ENCODE data around the gene ZNF800.
A peak's percentile ranks its signal among the peaks of the same experiment; 100 is the strongest.

ZNF800 gene

GRCh38 chr7:127390817-127391590 lies 1.5 kb downstream of the ZNF800 start:
- H3K4me3 ChIP-seq (ENCODE audit: low read length): peak overlapping the region; percentile 98
- peaks cover 9% of the 10 kb centered on the region for H3F3A ChIP-seq (ENCODE audit: insufficient read depth, low read length)
- peaks cover 64% of the 10 kb centered on the region for H3K79me2 ChIP-seq (ENCODE audit: low read length)
- H2AFZ ChIP-seq (ENCODE audit: low read length): peak overlapping the region; percentile 28; the same call in 1 of the 2 replicates
- peaks cover 17% of the 10 kb centered on the region for H3K4me1 ChIP-seq (ENCODE audit: low read length)
- H3K9me2 ChIP-seq (replicated peaks; ENCODE audit: insufficient read depth, low read length): no peaks in the 10 kb centered on the region
- H3K27ac ChIP-seq (ENCODE audit: low read length): peak overlapping the region; percentile 91; the same call in 1 of the 2 replicates
- no peaks in the 10 kb centered on the region for H3K27me3 ChIP-seq (replicated peaks; ENCODE audit: insufficient read depth, low read length)
- H4K20me1 ChIP-seq (ENCODE audit: insufficient read depth, low read length): peaks cover 4% of the 10 kb centered on the region; the same call in 1 of the 2 replicates
- peak; percentile 17 for DNase-seq
- TF ChIP-seq EZH2 (optimal IDR thresholded peaks at IDR 0.05; ENCODE audit: low read depth, low read length): no peak
- TF ChIP-seq, protein P1, sequence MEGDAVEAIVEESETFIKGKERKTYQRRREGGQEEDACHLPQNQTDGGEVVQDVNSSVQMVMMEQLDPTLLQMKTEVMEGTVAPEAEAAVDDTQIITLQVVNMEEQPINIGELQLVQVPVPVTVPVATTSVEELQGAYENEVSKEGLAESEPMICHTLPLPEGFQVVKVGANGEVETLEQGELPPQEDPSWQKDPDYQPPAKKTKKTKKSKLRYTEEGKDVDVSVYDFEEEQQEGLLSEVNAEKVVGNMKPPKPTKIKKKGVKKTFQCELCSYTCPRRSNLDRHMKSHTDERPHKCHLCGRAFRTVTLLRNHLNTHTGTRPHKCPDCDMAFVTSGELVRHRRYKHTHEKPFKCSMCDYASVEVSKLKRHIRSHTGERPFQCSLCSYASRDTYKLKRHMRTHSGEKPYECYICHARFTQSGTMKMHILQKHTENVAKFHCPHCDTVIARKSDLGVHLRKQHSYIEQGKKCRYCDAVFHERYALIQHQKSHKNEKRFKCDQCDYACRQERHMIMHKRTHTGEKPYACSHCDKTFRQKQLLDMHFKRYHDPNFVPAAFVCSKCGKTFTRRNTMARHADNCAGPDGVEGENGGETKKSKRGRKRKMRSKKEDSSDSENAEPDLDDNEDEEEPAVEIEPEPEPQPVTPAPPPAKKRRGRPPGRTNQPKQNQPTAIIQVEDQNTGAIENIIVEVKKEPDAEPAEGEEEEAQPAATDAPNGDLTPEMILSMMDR (IDR thresholded peaks at IDR 0.05; ENCODE audit: low read length): no peak
- TF ChIP-seq EZH2phosphoT487 (IDR thresholded peaks at IDR 0.05; ENCODE audit: low read length): no peak
- H3K9me3 ChIP-seq (replicated peaks; ENCODE audit: insufficient read depth, low read length): no peaks in the 10 kb centered on the region
- peaks cover 3% of the 10 kb centered on the region; the same call in 1 of the 2 replicates for H3K36me3 ChIP-seq (replicated peaks; ENCODE audit: insufficient read depth, low read length)
- H3K4me2 ChIP-seq (ENCODE audit: low read depth, low read length): peak overlapping the region; percentile 92
- H3K9ac ChIP-seq (ENCODE audit: low read length): peak overlapping the region; percentile 98

DNA sequence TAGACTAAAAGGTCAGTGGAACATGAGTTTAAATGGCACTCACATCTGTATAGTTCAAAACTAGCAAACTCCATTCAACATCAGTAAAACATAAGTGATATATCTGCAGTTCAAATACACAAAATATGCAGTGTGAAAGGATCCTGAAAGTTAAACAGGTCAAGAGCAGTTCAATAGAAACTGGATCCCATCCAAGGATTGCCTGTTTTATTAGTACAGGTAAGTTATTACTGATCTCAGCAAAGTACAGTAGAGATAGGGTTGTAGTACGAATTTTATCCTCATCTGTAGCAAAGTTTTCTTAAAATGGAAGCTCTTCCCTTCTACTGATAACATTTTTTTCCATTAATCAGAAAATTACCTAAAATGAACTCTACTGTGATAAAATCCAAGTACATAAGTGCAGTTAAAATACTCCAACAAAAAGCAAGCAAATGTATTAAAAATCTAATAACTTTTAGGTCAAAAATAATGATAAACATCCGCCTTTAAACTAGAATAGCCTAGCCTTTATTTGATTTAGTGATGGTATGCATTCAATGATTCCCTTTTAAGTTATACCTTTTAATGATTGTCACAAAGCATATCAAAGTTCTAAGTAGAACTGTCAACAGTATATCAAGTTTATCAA lies 2.2 kb downstream of the ZNF800 start:
- DNase-seq: no peak
- H3K9me2 ChIP-seq (replicated peaks; ENCODE audit: insufficient read depth, low read length): no peaks in the 10 kb centered on the region
- peaks cover 16% of the 10 kb centered on the region for H3K4me1 ChIP-seq (ENCODE audit: low read length)
- no peaks in the 10 kb centered on the region for H3K27me3 ChIP-seq (replicated peaks; ENCODE audit: insufficient read depth, low read length)
- H3K79me2 ChIP-seq (ENCODE audit: low read length): peaks cover 69% of the 10 kb centered on the region
- H3K4me3 ChIP-seq (ENCODE audit: low read length): no peak overlapping the region
- H3F3A ChIP-seq (ENCODE audit: insufficient read depth, low read length): peaks cover 9% of the 10 kb centered on the region
- peaks cover 4% of the 10 kb centered on the region; the same call in 1 of the 2 replicates for H4K20me1 ChIP-seq (ENCODE audit: insufficient read depth, low read length)
- no peak overlapping the region for H3K27ac ChIP-seq (ENCODE audit: low read length)
- peaks cover 3% of the 10 kb centered on the region; the same call in 1 of the 2 replicates for H3K36me3 ChIP-seq (replicated peaks; ENCODE audit: insufficient read depth, low read length)
- TF ChIP-seq, protein P1 (IDR thresholded peaks at IDR 0.05; ENCODE audit: low read length): no peak
- no peak for TF ChIP-seq EZH2 (optimal IDR thresholded peaks at IDR 0.05; ENCODE audit: low read depth, low read length)
- TF ChIP-seq EZH2phosphoT487 (IDR thresholded peaks at IDR 0.05; ENCODE audit: low read length): no peak
- H3K4me2 ChIP-seq (ENCODE audit: low read depth, low read length): peak overlapping the region; percentile 92; the same call in 1 of the 2 replicates
- H3K9me3 ChIP-seq (replicated peaks; ENCODE audit: insufficient read depth, low read length): no peaks in the 10 kb centered on the region
- no peak overlapping the region for H2AFZ ChIP-seq (ENCODE audit: low read length)
- no peak overlapping the region for H3K9ac ChIP-seq (ENCODE audit: low read length)

GRCh38 chr7:127389321-127389720 lies 3.2 kb downstream of the ZNF800 start:
- Histone ChIP-seq H3K79me2 (ENCODE audit: low read length) (peaks cover 79% of the 10 kb centered on the region), H3K36me3 (replicated peaks; ENCODE audit: insufficient read depth, low read length) (peaks cover 3% of the 10 kb centered on the region; the same call in 1 of the 2 replicates), H3K9me3 (replicated peaks; ENCODE audit: insufficient read depth, low read length) (no peaks in the 10 kb centered on the region), H3K9me2 (replicated peaks; ENCODE audit: insufficient read depth, low read length) (no peaks in the 10 kb centered on the region), H3K27me3 (replicated peaks; ENCODE audit: insufficient read depth, low read length) (no peaks in the 10 kb centered on the region), H2AFZ (ENCODE audit: low read length) (no peak overlapping the region), H3F3A (ENCODE audit: insufficient read depth, low read length) (peaks cover 9% of the 10 kb centered on the region), H3K4me2 (ENCODE audit: low read depth, low read length) (no peak overlapping the region), H3K9ac (ENCODE audit: low read length) (no peak overlapping the region), H4K20me1 (ENCODE audit: insufficient read depth, low read length) (peaks cover 4% of the 10 kb centered on the region; the same call in 1 of the 2 replicates), H3K27ac (ENCODE audit: low read length) (no peak overlapping the region), H3K4me3 (ENCODE audit: low read length) (no peak overlapping the region), H3K4me1 (ENCODE audit: low read length) (peaks cover 16% of the 10 kb centered on the region)
- no peak for TF ChIP-seq EZH2phosphoT487 (IDR thresholded peaks at IDR 0.05; ENCODE audit: low read length)
- TF ChIP-seq, protein P1 (IDR thresholded peaks at IDR 0.05; ENCODE audit: low read length): no peak
- no peak for TF ChIP-seq EZH2 (optimal IDR thresholded peaks at IDR 0.05; ENCODE audit: low read depth, low read length)
- no peak for DNase-seq
